ENCODE results near the gene VPS16.

The VPS16 gene

DNA sequence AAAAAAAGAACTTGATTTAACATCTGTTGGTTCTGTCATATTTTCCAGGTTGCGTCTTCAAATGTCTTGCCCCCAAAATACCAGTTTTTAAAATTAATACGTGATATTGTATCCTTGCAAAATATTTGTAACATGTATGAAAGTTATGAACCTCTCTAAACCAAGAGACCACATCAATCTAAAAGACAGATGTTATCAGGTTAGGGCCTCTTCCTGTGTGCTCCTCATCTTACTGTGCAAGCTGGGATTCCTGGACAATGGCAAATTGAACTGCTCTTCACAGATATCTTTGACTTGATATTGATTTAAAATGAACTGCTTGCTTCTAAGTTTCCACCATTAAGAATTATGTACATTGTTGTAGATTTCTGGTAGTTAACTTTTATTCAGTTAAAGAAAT lies 14.8 kb upstream of the VPS16 start (continued):
- TF ChIP-seq ZEB2 (tag by site-specific recombination; IDR thresholded peaks at IDR 0.05): no peak
- TF ChIP-seq ZNF175 (tag by site-specific recombination; IDR thresholded peaks at IDR 0.05): no peak
- no peak for TF ChIP-seq GLI2 (tag by site-specific recombination; IDR thresholded peaks at IDR 0.05; ENCODE audit: borderline replicate concordance, low read depth)

- Histone ChIP-seq H3K27ac (ENCODE audit: extremely low read depth, low read depth, low read length) (no peak overlapping the region), H3K9me3 (ENCODE audit: control insufficient read depth, insufficient read depth, low read depth, low read length) (no peaks in the 10 kb centered on the region), H3K4me1 (ENCODE audit: control insufficient read depth, insufficient read depth, low read length) (no peaks in the 10 kb centered on the region), H3K36me3 (ENCODE audit: control insufficient read depth in 2 of 2, insufficient read depth in 1 of 2, low read length in 2 of 2) (no peaks in the 10 kb centered on the region), H3K4me3 (ENCODE audit: low read depth, low read length) (no peak overlapping the region)
- TF ChIP-seq, protein P1, sequence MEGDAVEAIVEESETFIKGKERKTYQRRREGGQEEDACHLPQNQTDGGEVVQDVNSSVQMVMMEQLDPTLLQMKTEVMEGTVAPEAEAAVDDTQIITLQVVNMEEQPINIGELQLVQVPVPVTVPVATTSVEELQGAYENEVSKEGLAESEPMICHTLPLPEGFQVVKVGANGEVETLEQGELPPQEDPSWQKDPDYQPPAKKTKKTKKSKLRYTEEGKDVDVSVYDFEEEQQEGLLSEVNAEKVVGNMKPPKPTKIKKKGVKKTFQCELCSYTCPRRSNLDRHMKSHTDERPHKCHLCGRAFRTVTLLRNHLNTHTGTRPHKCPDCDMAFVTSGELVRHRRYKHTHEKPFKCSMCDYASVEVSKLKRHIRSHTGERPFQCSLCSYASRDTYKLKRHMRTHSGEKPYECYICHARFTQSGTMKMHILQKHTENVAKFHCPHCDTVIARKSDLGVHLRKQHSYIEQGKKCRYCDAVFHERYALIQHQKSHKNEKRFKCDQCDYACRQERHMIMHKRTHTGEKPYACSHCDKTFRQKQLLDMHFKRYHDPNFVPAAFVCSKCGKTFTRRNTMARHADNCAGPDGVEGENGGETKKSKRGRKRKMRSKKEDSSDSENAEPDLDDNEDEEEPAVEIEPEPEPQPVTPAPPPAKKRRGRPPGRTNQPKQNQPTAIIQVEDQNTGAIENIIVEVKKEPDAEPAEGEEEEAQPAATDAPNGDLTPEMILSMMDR (tag by site-specific recombination; IDR thresholded peaks at IDR 0.05): no peak
- TF ChIP-seq ZNF174 (tag by site-specific recombination; IDR thresholded peaks at IDR 0.05) (no peak), ZBTB26 (tag by site-specific recombination; optimal IDR thresholded peaks at IDR 0.05) (no peak), ZNF24 (tag by site-specific recombination; IDR thresholded peaks at IDR 0.05) (no peak), ZNF112 (tag by site-specific recombination; IDR thresholded peaks at IDR 0.05) (no peak), ZNF394 (tag by site-specific recombination; IDR thresholded peaks at IDR 0.05; ENCODE audit: borderline replicate concordance) (no peak), ZNF518A (tag by site-specific recombination; conservative IDR thresholded peaks at IDR 0.05; ENCODE audit: low read depth) (no peak), IKZF3 (tag by site-specific recombination; IDR thresholded peaks at IDR 0.05) (no peak), ZNF37A (tag by site-specific recombination; IDR thresholded peaks at IDR 0.05) (no peak), ZNF26 (tag by site-specific recombination; IDR thresholded peaks at IDR 0.05) (no peak), OSR2 (tag by site-specific recombination; IDR thresholded peaks at IDR 0.05) (no peak)
- POLR2A ChIA-PET: no interaction called here
- CTCF ChIA-PET: interaction anchor here (0.6 kb wide), 1 partner anchor 14 kb away, joined by 3 read pairs; no protein-coding TSS in a partner anchor
These were observed 13.9 kb upstream of the VPS16 start for GRCh38 chr20:2826655-2827054.

DNA sequence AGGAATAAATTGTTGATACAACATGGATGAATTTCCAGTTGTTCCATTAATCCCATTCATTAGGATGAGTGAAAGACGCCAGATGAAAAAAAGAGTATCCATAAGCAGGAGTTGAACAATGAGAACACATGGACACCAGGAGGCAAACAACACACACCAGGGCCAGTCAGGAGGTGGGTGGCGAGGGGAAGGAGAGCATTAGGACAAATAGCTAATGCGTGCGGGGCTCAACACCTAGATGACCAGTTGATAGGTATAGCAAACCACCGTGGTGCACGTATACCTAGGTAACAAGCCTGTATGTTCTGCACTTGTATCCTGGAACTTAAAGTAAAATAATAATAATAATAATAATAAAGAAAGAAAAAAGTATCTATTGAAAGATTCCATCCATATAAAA lies 11.2 kb upstream of the VPS16 start:
- H3K27ac ChIP-seq (ENCODE audit: extremely low read depth, low read depth, low read length): no peak overlapping the region
- CTCF ChIA-PET: interaction anchor here (0.9 kb wide), 1 partner anchor 18 kb away, joined by 7 read pairs; no protein-coding TSS in a partner anchor
- no peaks in the 10 kb centered on the region for H3K4me1 ChIP-seq (ENCODE audit: control insufficient read depth, insufficient read depth, low read length)
- no peaks in the 10 kb centered on the region for H3K9me3 ChIP-seq (ENCODE audit: control insufficient read depth, insufficient read depth, low read depth, low read length)
- no peak overlapping the region for H3K4me3 ChIP-seq (ENCODE audit: low read depth, low read length)
- POLR2A ChIA-PET: no interaction called here
- peaks cover 3 to 5% of the 10 kb centered on the region in 2 experiments; a peak in 2 of 3 replicates for H3K36me3 ChIP-seq (ENCODE audit: control insufficient read depth in 2 of 2, insufficient read depth in 1 of 2, low read length in 2 of 2)
- TF ChIP-seq ZNF701 (tag by site-specific recombination; IDR thresholded peaks at IDR 0.05) (no peak), ZNF341 (tag by site-specific recombination; IDR thresholded peaks at IDR 0.05; ENCODE audit: low read depth) (no peak), ATF2 (tag by site-specific recombination; IDR thresholded peaks at IDR 0.05; ENCODE audit: low read depth) (no peak), ZNF335 (tag by site-specific recombination; conservative IDR thresholded peaks at IDR 0.05) (no peak), TCF7L2 (IDR thresholded peaks at IDR 0.05; ENCODE audit: borderline replicate concordance, low read depth, low read length) (no peak), ZBTB17 (tag by site-specific recombination; IDR thresholded peaks at IDR 0.05) (no peak)
- TF ChIP-seq, protein P2, sequence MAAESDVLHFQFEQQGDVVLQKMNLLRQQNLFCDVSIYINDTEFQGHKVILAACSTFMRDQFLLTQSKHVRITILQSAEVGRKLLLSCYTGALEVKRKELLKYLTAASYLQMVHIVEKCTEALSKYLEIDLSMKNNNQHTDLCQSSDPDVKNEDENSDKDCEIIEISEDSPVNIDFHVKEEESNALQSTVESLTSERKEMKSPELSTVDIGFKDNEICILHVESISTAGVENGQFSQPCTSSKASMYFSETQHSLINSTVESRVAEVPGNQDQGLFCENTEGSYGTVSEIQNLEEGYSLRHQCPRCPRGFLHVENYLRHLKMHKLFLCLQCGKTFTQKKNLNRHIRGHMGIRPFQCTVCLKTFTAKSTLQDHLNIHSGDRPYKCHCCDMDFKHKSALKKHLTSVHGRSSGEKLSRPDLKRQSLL (tag by site-specific recombination; IDR thresholded peaks at IDR 0.05): no peak
